Neuronal stem cell (in vitro differentiated cells): ENCODE data around the gene BRD1.

ENCODE experiments used
- DNase-seq: peaks from one replicate; pipeline ENCODE4 v3.0.0-alpha.2; 2013; ENCODE audit warnings: low spot score
- H2AFZ ChIP-seq: one replicate; pipeline ENCODE4 v1.6.1; 2013; ENCODE audit warnings: mild to moderate bottlenecking, low read length, inconsistent platforms
- H2AK5ac ChIP-seq: 2 replicates; pipeline ENCODE4 v1.6.1; 2013; ENCODE audit warnings: low read depth, mild to moderate bottlenecking, inconsistent platforms, low read length, moderate library complexity, mixed read lengths
- H2BK120ac ChIP-seq: 2 replicates; pipeline ENCODE4 v1.6.1; 2013; ENCODE audit warnings: low read depth, mild to moderate bottlenecking, inconsistent platforms, low read length, moderate library complexity, mixed read lengths
- H2BK12ac ChIP-seq: one replicate; pipeline ENCODE4 v1.6.1; 2013; ENCODE audit warnings: low read length, inconsistent platforms
- H2BK15ac ChIP-seq: 2 replicates; pipeline ENCODE4 v1.6.1; 2013; ENCODE audit warnings: mild to moderate bottlenecking, low read length, inconsistent platforms, mixed read lengths
- H2BK5ac ChIP-seq: one replicate; pipeline ENCODE4 v1.6.1; 2013; ENCODE audit warnings: inconsistent platforms, mild to moderate bottlenecking, low read length, moderate library complexity
- H3K14ac ChIP-seq: one replicate; pipeline ENCODE4 v1.6.1; 2013; ENCODE audit warnings: low read length, inconsistent platforms
- H3K18ac ChIP-seq: 2 replicates; pipeline ENCODE4 v1.6.1; 2013; ENCODE audit warnings: low read length, inconsistent platforms
- H3K23ac ChIP-seq: 2 replicates; pipeline ENCODE4 v1.6.1; 2013; ENCODE audit warnings: low read depth, mild to moderate bottlenecking, mixed read lengths, low read length, inconsistent platforms; ENCODE audit not compliant: poor library complexity
- H3K27ac ChIP-seq: replicated peaks from 3 replicates; pipeline ENCODE4 v1.5.1; 2013; ENCODE audit warnings: low read length, inconsistent platforms
- H3K27me3 ChIP-seq, 3 experiments: 2 replicates each; pipeline ENCODE4 v1.6.1; 2013; ENCODE audit warnings: low read length in 3 of 3, mild to moderate bottlenecking in 2 of 3, inconsistent platforms in 1 of 3, low read depth in 1 of 3, mixed read lengths in 1 of 3, moderate library complexity in 1 of 3; ENCODE audit not compliant: control insufficient read depth in 3 of 3, insufficient read depth in 3 of 3
- H3K36me3 ChIP-seq, 2 donors: replicated peaks in 1 of 2; 2 replicates each; pipeline ENCODE4 v1.6.1; 2013; ENCODE audit warnings: low read length in 2 of 2; ENCODE audit not compliant: control insufficient read depth in 2 of 2, insufficient read depth in 2 of 2
- H3K4ac ChIP-seq: 2 replicates; pipeline ENCODE4 v1.6.1; 2013; ENCODE audit warnings: inconsistent platforms, mild to moderate bottlenecking, low read length, moderate library complexity
- H3K4me1 ChIP-seq, 2 donors: 1 replicate in 1 of 2; 2 replicates in 1 of 2; pipeline ENCODE4 v1.6.1; 2013; ENCODE audit warnings: low read length in 2 of 2, low read depth in 1 of 2; ENCODE audit not compliant: control insufficient read depth in 2 of 2, insufficient read depth in 1 of 2
- H3K4me2 ChIP-seq: one replicate; pipeline ENCODE4 v1.6.1; 2013; ENCODE audit warnings: mild to moderate bottlenecking, low read length, inconsistent platforms; ENCODE audit not compliant: insufficient read depth, poor library complexity, severe bottlenecking
- H3K4me3 ChIP-seq, 2 donors: 2 replicates each; pipeline ENCODE4 v1.5.1; 2013; ENCODE audit warnings: low read length in 2 of 2, mild to moderate bottlenecking in 2 of 2, inconsistent platforms in 1 of 2, moderate library complexity in 1 of 2
- H3K79me1 ChIP-seq: one replicate; pipeline ENCODE4 v1.6.1; 2013; ENCODE audit warnings: low read depth, mild to moderate bottlenecking, inconsistent platforms, low read length, moderate library complexity
- H3K9ac ChIP-seq: one replicate; pipeline ENCODE4 v1.6.1; 2013; ENCODE audit warnings: mild to moderate bottlenecking, low read depth, low read length, inconsistent platforms; ENCODE audit not compliant: poor library complexity
- H3K9me3 ChIP-seq, 2 donors: replicated peaks in 1 of 2; 2 replicates each; pipeline versions ENCODE3 to v1.6.1; 2013; ENCODE audit warnings: low read length in 2 of 2, mild to moderate bottlenecking in 2 of 2, inconsistent platforms in 1 of 2, low read depth in 1 of 2, mixed read lengths in 1 of 2, moderate library complexity in 1 of 2; ENCODE audit not compliant: control insufficient read depth in 2 of 2, insufficient read depth in 1 of 2
- H4K8ac ChIP-seq: one replicate; pipeline ENCODE4 v1.6.1; 2013; ENCODE audit warnings: low read depth, mild to moderate bottlenecking, inconsistent platforms, low read length, moderate library complexity
- H4K91ac ChIP-seq: one replicate; pipeline ENCODE4 v1.6.1; 2013; ENCODE audit warnings: low read length, low read depth, mild to moderate bottlenecking, inconsistent platforms; ENCODE audit not compliant: poor library complexity
- WGBS, 2 donors: extraction: QIAGEN DNeasy Blood & Tissue Kit; methylation state at CpG; one replicate each; pipeline ENCODE4 v1.1.7; 2013; ENCODE audit warnings: missing lambda C conversion rate in 2 of 2, mixed read lengths in 1 of 2; ENCODE audit not compliant: insufficient read length in 2 of 2, insufficient replicate concordance in 1 of 2; ENCODE audit errors: extremely low coverage in 2 of 2; 5-methylcytosine and 5-hydroxymethylcytosine counted together

BRD1 gene

DNA sequence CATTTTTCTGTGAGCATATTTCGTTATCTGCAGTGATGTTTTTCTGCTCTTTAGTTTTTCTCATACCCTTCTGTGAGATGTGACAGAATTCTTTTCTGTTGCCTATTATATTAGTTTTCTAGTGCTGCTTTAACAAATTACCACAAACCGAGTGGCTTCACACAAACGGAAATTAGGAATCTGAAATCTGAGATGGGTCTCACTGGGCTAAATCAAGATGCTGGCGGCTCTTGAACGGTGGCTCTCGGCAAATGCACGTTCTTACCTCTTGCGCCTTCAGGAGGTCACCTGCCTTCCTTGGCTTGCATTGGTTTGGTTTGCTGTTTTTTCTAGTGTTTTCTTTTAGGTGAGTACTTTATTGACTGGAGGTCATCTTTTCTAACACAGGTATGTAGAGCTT, 39.0 kb upstream of the BRD1 start:
- no peak overlapping the region for H3K14ac ChIP-seq
- H4K8ac ChIP-seq, result no peak overlapping the region

DNA sequence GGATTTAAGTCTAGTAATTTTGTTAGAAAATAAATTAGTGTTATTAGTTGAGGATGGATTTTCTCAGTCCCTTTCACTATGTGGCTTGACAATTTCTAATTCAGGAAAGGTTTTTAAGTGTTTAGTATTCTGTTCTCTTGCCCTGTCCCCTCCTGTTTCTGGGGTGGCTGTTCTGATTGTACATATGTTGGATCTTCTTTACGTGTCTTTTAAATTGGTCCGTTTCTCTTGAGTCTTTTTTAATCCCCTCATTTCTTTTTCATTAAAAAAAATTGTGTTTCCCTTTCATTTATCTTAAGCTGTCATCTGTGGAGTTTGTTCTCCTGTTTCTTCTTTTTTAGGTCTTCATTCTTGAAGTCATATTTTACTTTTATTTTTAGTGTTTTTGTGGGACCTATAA, 38.5 kb upstream of the BRD1 start:
- DNase-seq, result no peak
- WGBS, 2 donors, result no CpG with 5 or more reads among the region's 2 CpGs
- Histone ChIP-seq H4K91ac (no peak overlapping the region), H3K23ac (no peak overlapping the region), H3K27ac (no peak overlapping the region), H2BK12ac (no peak overlapping the region), H2BK120ac (no peak overlapping the region), H3K4me3 (no peak overlapping the region), H3K27me3 (no peaks in the 10 kb centered on the region), H2BK5ac (no peak overlapping the region), H3K4ac (no peak overlapping the region), H2BK15ac (no peak overlapping the region), H3K36me3 (peaks cover 10 to 37% of the 10 kb centered on the region in 2 donors), H3K9ac (no peak overlapping the region), H3K18ac (no peak overlapping the region), H3K9me3 (peaks cover 25 to 60% of the 10 kb centered on the region in 2 donors), H4K8ac (no peak overlapping the region), H3K79me1 (peaks cover 23% of the 10 kb centered on the region), H3K4me2 (no peak overlapping the region), H3K14ac (no peak overlapping the region), H3K4me1 (no peaks in the 10 kb centered on the region), H2AFZ (no peak overlapping the region), H2AK5ac (no peak overlapping the region)

More for the DNA sequence above, 39.0 kb upstream of the BRD1 start:
- H3K9me3 ChIP-seq, result peaks cover 25 to 64% of the 10 kb centered on the region in 2 donors
- no peak overlapping the region for H3K9ac ChIP-seq
- no peak overlapping the region for H3K4me2 ChIP-seq
- no peak overlapping the region for H2BK12ac ChIP-seq
- WGBS, 2 donors, result no CpG with 5 or more reads among the region's 8 CpGs
- no peak overlapping the region for H3K18ac ChIP-seq
- H3K4me1 ChIP-seq, result no peaks in the 10 kb centered on the region
- H2BK15ac ChIP-seq, result no peak overlapping the region
- no peak for DNase-seq
- H4K91ac ChIP-seq, result no peak overlapping the region
- no peak overlapping the region for H3K27ac ChIP-seq
- no peak overlapping the region for H2BK5ac ChIP-seq
- no peak overlapping the region for H3K4ac ChIP-seq
- peaks cover 18% of the 10 kb centered on the region for H3K79me1 ChIP-seq
- no peak overlapping the region for H2BK120ac ChIP-seq
- H3K23ac ChIP-seq, result no peak overlapping the region
- H3K36me3 ChIP-seq, result peaks cover 10 to 37% of the 10 kb centered on the region in 2 donors
- no peak overlapping the region for H2AFZ ChIP-seq
- no peaks in the 10 kb centered on the region for H3K27me3 ChIP-seq
- H3K4me3 ChIP-seq, result no peak overlapping the region
- no peak overlapping the region for H2AK5ac ChIP-seq

DNA sequence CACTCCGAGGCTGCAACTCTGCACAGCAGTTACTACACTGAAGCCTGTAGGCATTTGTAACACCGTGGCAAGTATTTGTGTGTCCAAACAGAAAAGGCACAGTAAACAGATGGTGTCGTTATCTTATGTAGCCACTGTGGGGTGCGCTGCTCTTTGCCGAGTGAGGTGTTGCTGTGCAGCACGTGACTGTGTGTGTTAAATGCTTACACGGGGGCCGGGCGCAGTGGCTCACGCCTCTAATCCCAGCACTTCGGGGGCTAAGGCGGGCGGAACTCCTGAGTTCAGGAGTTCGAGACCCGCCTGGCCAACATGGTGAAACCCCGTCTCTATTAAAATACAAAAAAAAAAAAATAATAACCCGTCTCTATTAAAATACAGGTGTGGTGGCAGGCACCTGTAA, 37.5 kb upstream of the BRD1 start:
- no peak overlapping the region for H2BK120ac ChIP-seq
- no peak overlapping the region for H3K14ac ChIP-seq
- no peaks in the 10 kb centered on the region for H3K4me1 ChIP-seq
- WGBS, 2 donors, result no CpG with 5 or more reads among the region's 17 CpGs
- H4K91ac ChIP-seq, result no peak overlapping the region
- DNase-seq, result no peak
- H2AK5ac ChIP-seq, result no peak overlapping the region
- no peaks in the 10 kb centered on the region for H3K27me3 ChIP-seq
- H3K9me3 ChIP-seq, result peaks cover 25 to 58% of the 10 kb centered on the region in 2 donors
- H3K23ac ChIP-seq, result no peak overlapping the region
- H3K4ac ChIP-seq, result no peak overlapping the region
- H4K8ac ChIP-seq, result no peak overlapping the region
- no peak overlapping the region for H3K4me3 ChIP-seq
- H3K4me2 ChIP-seq, result no peak overlapping the region
- H3K79me1 ChIP-seq, result peaks cover 23% of the 10 kb centered on the region
- no peak overlapping the region for H2BK15ac ChIP-seq
- H2BK12ac ChIP-seq, result no peak overlapping the region
- H3K27ac ChIP-seq, result no peak overlapping the region
- no peak overlapping the region for H3K18ac ChIP-seq
- no peak overlapping the region for H3K9ac ChIP-seq
- no peak overlapping the region for H2AFZ ChIP-seq
- no peak overlapping the region for H2BK5ac ChIP-seq
- H3K36me3 ChIP-seq, result peaks cover 10 to 37% of the 10 kb centered on the region in 2 donors

DNA sequence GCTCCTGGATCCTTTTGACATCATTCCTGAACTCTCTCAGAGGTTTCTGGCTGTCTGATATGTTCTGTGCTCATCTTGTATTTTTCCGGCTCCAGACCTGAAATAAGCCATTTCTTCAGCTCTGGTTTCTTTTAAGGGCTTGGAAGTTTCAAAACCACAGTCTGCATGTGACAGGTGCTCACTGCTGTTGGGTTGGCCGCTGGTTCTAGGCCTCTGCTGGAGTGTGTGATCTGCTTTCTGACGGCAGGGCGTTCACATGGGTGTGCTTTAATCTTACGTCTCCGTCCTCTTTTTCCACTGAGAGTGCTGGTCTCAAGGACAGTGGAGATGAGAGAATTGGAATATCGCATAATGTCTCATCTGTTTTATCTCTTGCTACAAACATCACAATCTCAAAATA, 36.3 kb upstream of the BRD1 start:
- Histone ChIP-seq H2BK12ac (no peak overlapping the region), H3K23ac (no peak overlapping the region), H3K4ac (no peak overlapping the region), H3K27me3 (no peaks in the 10 kb centered on the region), H3K27ac (no peak overlapping the region), H3K4me3 (no peak overlapping the region), H3K18ac (no peak overlapping the region), H3K4me2 (no peak overlapping the region), H4K91ac (no peak overlapping the region), H3K14ac (no peak overlapping the region), H2BK120ac (no peak overlapping the region), H3K79me1 (peaks cover 19% of the 10 kb centered on the region), H2AFZ (no peak overlapping the region), H3K36me3 (peaks cover 4 to 29% of the 10 kb centered on the region in 2 donors), H4K8ac (no peak overlapping the region), H2BK15ac (no peak overlapping the region), H2AK5ac (no peak overlapping the region), H3K4me1 (no peaks in the 10 kb centered on the region), H3K9ac (no peak overlapping the region), H2BK5ac (no peak overlapping the region), H3K9me3 (peaks cover 16 to 45% of the 10 kb centered on the region in 2 donors)
- WGBS, 2 donors, result no CpG with 5 or more reads among the region's 7 CpGs
- DNase-seq, result no peak
